ENCODE results near the gene TPGS1.

The TPGS1 gene

GRCh38 chr19:496112-496665 is 11.1 kb upstream of the TPGS1 start, which contains the start of gene MADCAM1:
Gene MADCAM1, plus strand, starts transcription at chr19:496486. Its CDS starts 14 bp downstream, at chr19:496500.
- DNase-seq = no peak

- DNase-seq = no peak
Observed at GRCh38 chr19:496986-497385, 10.3 kb upstream of the TPGS1 start.

- no peak for DNase-seq
Observed at GRCh38 chr19:497491-497868, 9.8 kb upstream of the TPGS1 start.

- DNase-seq = no peak
Observed at GRCh38 chr19:497869-498510, 9.3 kb upstream of the TPGS1 start.

GRCh38 chr19:498511-498891 is 8.8 kb upstream of the TPGS1 start:
- DNase-seq = no peak

GRCh38 chr19:498977-499623 is 8.2 kb upstream of the TPGS1 start:
- DNase-seq = no peak

GRCh38 chr19:501646-502045 is 5.7 kb upstream of the TPGS1 start:
- no peak for DNase-seq

GRCh38 chr19:504616-505015 is 2.7 kb upstream of the TPGS1 start:
- DNase-seq = no peak

- peak; percentile 100 for DNase-seq
Observed at GRCh38 chr19:506404-507285, 652 bp upstream of the TPGS1 start.

- no peak for DNase-seq
Observed at GRCh38 chr19:508204-509150, 1.2 kb downstream of the TPGS1 start.

- DNase-seq = peak; percentile 88
Observed at GRCh38 chr19:510606-511100, 3.4 kb downstream of the TPGS1 start.

GRCh38 chr19:511101-511851 is 4.0 kb downstream of the TPGS1 start:
- peak; percentile 91 for DNase-seq

- DNase-seq = peak; percentile 28
Observed at GRCh38 chr19:512547-513365, 5.5 kb downstream of the TPGS1 start.

GRCh38 chr19:513368-514165 is 6.3 kb downstream of the TPGS1 start:
- no peak for DNase-seq

- DNase-seq = no peak
Observed at GRCh38 chr19:514166-514663, 6.9 kb downstream of the TPGS1 start.

GRCh38 chr19:517721-518597 is 10.7 kb downstream of the TPGS1 start:
- DNase-seq = no peak

- no peak for DNase-seq
Observed at GRCh38 chr19:518598-519231, 11.4 kb downstream of the TPGS1 start.

GRCh38 chr19:519449-519865 is 12.2 kb downstream of the TPGS1 start:
- DNase-seq = no peak

Measured in NCI-H1092 treated with DMSO at 0.1 percent for 48 hours (cell line).